Left lung (tissue), 10 donors: Measurements from ENCODE around the gene FANCC. TPM values are rescaled to one million over a fixed set of nuclear protein-coding genes. Genes with fewer than 3 reads are reported as not detected.

ENCODE experiments used
- ATAC-seq: fragments of 200-7000 bp; cut with Tn5 transposase; one replicate; pipeline ENCODE4 v1.9.1; 2020; ENCODE audit warnings: moderate library complexity
- DNase-seq, 4 donors: peaks; one replicate each; pipeline ENCODE4 v3.0.0-alpha.2; 2013 to 2020
- H3K27ac ChIP-seq, 2 donors: fragments of 200-600 bp; sonication (generic) in 1 of 2; one replicate each; pipeline versions ENCODE4 v1.5.0 to v1.8.0; 2020 to 2021
- H3K27me3 ChIP-seq, 2 donors: fragments of 200-600 bp; sonication (generic) in 1 of 2; one replicate each; pipeline versions ENCODE4 v1.5.0 to v1.8.0; 2020 to 2021
- H3K36me3 ChIP-seq, 2 donors: fragments of 200-600 bp; sonication (generic) in 1 of 2; one replicate each; pipeline versions ENCODE4 v1.5.0 to v1.8.0; 2020 to 2021
- H3K4me1 ChIP-seq, 2 donors: fragments of 200-600 bp; one replicate each; pipeline ENCODE4 v1.8.0; 2021
- H3K4me3 ChIP-seq, 2 donors: fragments of 200-600 bp; sonication (generic) in 1 of 2; one replicate each; pipeline versions ENCODE4 v1.5.0 to v1.8.0; 2020 to 2021; ENCODE audit warnings: mild to moderate bottlenecking in 1 of 2
- H3K9me3 ChIP-seq, 2 donors: fragments of 200-600 bp; sonication (generic) in 1 of 2; one replicate each; pipeline versions ENCODE4 v1.5.0 to v1.8.0; 2020 to 2021
- intact Hi-C, 2 donors: fragments of 100-400 bp; cut with DNase I; formaldehyde crosslinking; loops; one replicate each; pipeline versions ENCODE4 v1.11.2 to v1.14.2; 2022
- polyA plus RNA-seq, 6 donors: library from polyadenylated mRNA; unstranded; fragments of 120-200 nt; gene quantifications; one replicate each; pipeline ENCODE4 v1.2.1, GENCODE V29; 2013; ENCODE audit not compliant: insufficient read length in 6 of 6
- total RNA-seq, 2 donors: library from RNA; stranded (reverse); fragmentation: NEBNext Ultra II Directional; extraction: Animal tissue kit (Norgen Biotek cat#: 25700); gene quantifications; one replicate each; pipeline ENCODE4 v1.2.1, GENCODE V29; 2021
- TF ChIP-seq, protein P1 (sequence below), 2 donors: fragments of 200-600 bp; sonication (generic) in 1 of 2; IDR thresholded peaks; one replicate each; pipeline versions ENCODE4 v1.5.0 to v1.8.0; 2021; ENCODE audit warnings: antibody characterized with exemption in 2 of 2
- donor health status: DM: no; HTN: yes; CAD: no.
- donor health status: DM: no; HTN: no; CAD: no.

The FANCC gene
- total and polyA plus RNA-seq, 8 donors, result 11.5 to 27.4 (median 25.7) TPM

DNA sequence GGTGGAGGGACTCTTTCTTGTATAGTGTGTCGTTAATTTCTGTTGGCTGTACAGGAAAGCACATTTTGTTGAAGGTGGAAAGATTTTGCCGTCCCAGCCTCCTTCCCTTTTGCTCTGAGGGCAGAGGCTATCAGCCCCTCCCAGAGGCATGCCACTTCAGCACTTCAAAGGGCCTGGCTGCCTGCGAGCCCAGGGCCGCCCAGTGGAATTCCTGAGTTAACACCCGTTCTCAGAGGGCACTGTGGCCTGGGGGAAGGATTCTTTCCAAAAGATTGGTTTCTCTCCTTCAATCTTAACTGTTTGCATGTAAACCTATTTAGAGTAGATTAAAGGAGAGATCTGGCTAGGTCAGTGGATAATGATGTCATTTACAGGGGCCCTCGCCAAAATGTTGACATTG is 238.6 kb downstream of the FANCC start:
- peak; percentile 91 for ATAC-seq
- Histone ChIP-seq H3K4me3 (no peak overlapping the region), H3K27me3 (no peaks in the 10 kb centered on the region), H3K4me1 (peaks cover 23 to 32% of the 10 kb centered on the region in 2 donors), H3K9me3 (no peaks in the 10 kb centered on the region), H3K36me3 (peaks cover 0 to 36% of the 10 kb centered on the region in 2 donors), H3K27ac (peak overlapping the region; percentile 33 to 43)
- DNase-seq, result peak in 2 of 4 donors; percentile 71 to 82
- TF ChIP-seq, protein P1, sequence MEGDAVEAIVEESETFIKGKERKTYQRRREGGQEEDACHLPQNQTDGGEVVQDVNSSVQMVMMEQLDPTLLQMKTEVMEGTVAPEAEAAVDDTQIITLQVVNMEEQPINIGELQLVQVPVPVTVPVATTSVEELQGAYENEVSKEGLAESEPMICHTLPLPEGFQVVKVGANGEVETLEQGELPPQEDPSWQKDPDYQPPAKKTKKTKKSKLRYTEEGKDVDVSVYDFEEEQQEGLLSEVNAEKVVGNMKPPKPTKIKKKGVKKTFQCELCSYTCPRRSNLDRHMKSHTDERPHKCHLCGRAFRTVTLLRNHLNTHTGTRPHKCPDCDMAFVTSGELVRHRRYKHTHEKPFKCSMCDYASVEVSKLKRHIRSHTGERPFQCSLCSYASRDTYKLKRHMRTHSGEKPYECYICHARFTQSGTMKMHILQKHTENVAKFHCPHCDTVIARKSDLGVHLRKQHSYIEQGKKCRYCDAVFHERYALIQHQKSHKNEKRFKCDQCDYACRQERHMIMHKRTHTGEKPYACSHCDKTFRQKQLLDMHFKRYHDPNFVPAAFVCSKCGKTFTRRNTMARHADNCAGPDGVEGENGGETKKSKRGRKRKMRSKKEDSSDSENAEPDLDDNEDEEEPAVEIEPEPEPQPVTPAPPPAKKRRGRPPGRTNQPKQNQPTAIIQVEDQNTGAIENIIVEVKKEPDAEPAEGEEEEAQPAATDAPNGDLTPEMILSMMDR (IDR thresholded peaks at IDR 0.05), result peak in 1 of 2 donors; percentile 12
- intact Hi-C loops, result no loop called here

DNA sequence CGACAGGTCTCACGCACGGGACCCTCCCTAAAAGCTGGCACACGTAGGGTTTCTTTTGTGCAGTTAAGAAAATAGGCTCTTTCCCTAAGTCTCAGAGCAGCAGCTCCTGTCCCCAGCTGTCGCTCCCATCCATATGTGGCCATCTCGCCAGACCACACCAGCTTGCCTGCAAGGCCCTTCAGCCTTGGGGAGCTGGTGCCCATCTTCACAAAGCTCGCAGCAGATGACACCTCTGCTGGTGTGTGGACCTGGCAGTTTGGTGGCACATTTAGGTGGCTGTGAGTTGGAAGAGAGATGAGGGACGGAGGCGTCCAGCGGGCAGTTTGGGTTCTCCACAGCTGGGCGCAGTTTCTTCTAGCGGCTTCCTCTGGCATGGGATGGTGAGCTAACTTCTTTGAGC is 239.0 kb downstream of the FANCC start:
- Histone ChIP-seq H3K27ac (peak overlapping the region; percentile 33 to 43), H3K4me1 (peaks cover 23 to 32% of the 10 kb centered on the region in 2 donors), H3K9me3 (no peaks in the 10 kb centered on the region), H3K4me3 (no peak overlapping the region), H3K27me3 (no peaks in the 10 kb centered on the region), H3K36me3 (peaks cover 0 to 32% of the 10 kb centered on the region in 2 donors)
- no peak for DNase-seq
- peak; percentile 1 for ATAC-seq
- TF ChIP-seq, protein P1 (IDR thresholded peaks at IDR 0.05), result no peak
- intact Hi-C loops, result no loop called here

GRCh38 chr9:95077766-95078370 is 239.6 kb downstream of the FANCC start:
- Histone ChIP-seq H3K27ac (peak overlapping the region; percentile 33 to 48), H3K9me3 (no peaks in the 10 kb centered on the region), H3K27me3 (no peaks in the 10 kb centered on the region), H3K36me3 (peaks cover 0 to 27% of the 10 kb centered on the region in 2 donors), H3K4me3 (no peak overlapping the region), H3K4me1 (peaks cover 24 to 34% of the 10 kb centered on the region in 2 donors)
- intact Hi-C loops, result no loop called here
- DNase-seq (no peak), ATAC-seq (no peak)
- TF ChIP-seq, protein P1 (IDR thresholded peaks at IDR 0.05), result no peak

DNA sequence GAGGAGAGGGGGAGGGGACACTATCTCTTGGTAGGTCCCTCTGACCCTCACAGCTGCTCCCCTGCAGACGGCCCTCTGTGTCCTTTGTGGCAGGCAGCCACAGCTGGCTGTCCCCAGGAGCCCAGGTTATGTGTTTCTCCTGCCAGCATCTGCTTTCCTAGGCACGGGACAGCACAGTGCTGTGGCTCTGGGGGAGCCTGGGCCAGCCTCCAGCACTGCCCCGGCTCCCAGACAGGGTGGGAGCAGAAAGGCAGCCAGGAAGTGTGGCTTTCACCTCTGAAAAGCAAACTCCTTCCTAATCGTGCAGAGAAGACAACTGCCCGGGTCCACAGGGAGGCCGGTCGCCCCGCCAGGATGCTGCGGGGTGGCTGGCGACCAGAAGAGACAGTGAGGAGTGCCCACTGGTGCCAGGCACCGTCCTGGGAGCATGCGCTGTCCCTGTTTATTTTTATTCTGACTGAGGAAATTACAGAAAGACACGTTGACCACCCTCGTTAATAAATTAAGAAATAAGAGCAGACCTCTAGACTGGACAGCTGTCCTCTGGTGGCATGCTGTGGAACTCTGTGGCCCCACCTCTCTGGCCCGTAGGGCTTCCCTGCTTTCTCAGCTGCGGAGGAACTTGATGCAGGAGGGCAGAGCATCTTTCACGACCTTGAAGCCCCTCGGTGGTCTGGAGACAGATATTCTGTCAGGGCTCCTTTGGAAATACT is 240.3 kb downstream of the FANCC start:
- no peaks in the 10 kb centered on the region for H3K27me3 ChIP-seq
- no peak overlapping the region for H3K4me3 ChIP-seq
- no peaks in the 10 kb centered on the region for H3K9me3 ChIP-seq
- peak overlapping the region; percentile 37 to 48 for H3K27ac ChIP-seq
- ATAC-seq (no peak), DNase-seq (no peak)
- H3K4me1 ChIP-seq, result peaks cover 30 to 40% of the 10 kb centered on the region in 2 donors
- peaks cover 0 to 20% of the 10 kb centered on the region in 2 donors for H3K36me3 ChIP-seq
- TF ChIP-seq, protein P1 (IDR thresholded peaks at IDR 0.05), result no peak
- intact Hi-C loops, result no loop called here

DNA sequence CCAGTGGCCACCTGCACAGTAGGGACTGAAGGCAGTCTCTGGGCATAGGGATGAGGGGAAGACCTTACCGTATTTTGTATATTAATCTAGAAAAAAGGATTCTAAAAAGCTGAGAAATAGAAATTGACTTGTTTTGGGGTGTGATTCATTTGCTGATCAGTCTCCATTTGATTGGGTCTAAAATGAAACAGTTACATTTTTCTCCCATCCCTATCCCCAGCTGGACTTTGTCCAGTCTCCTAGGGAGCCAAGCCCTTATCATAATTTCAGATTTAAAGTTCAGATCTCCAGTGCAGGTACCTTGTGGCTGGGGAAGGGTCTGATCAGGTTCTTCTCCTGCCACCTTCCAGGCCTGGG is 240.8 kb downstream of the FANCC start:
- TF ChIP-seq, protein P1 (IDR thresholded peaks at IDR 0.05), result no peak
- H3K27ac ChIP-seq, result peak overlapping the region; percentile 37 to 48

More for the DNA sequence above, 240.8 kb downstream of the FANCC start:
- peaks cover 30 to 40% of the 10 kb centered on the region in 2 donors for H3K4me1 ChIP-seq
- peaks cover 0 to 17% of the 10 kb centered on the region in 2 donors for H3K36me3 ChIP-seq
- H3K4me3 ChIP-seq, result no peak overlapping the region
- H3K27me3 ChIP-seq, result no peaks in the 10 kb centered on the region
- H3K9me3 ChIP-seq, result no peaks in the 10 kb centered on the region
- intact Hi-C loops, result no loop called here
- DNase-seq (no peak), ATAC-seq (no peak)
